Globus pallidus (tissue), 1 donor: ENCODE measurements around the gene GPR132.
"Not testable (repeated sequence)": the region's sequence is repeated elsewhere in the genome, so short reads cannot be mapped to it uniquely, and the experiment has no call there.

Experiments
- DNase-seq: peaks from one replicate; pipeline ENCODE4 v3.0.0-alpha.2; 2015; ENCODE audit warnings: low spot score

Gene GPR132

DNA sequence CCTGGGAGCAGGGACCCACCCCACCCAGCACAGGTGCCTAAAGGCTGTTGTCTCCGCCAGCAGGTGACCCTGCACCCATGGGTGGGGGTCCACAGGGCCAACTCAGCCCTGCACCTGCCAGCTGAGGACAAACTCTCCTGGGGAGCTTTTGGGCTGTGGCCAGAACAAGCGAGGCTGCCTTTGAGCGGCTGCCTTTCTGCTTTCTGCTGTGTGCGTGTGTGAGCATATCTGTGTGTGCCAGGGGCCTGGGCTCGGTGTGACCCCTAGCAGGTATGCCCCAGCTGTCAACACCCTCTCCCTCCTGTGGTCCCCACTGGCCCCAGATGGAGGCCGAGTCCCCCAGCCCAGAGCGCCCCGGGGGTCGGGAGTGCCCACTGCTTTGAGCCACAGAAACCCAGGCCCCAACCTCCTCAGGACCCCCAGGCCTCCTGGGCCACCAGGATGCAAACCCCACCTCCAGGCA lies 25.9 kb upstream of the GPR132 start:
- no peak for DNase-seq

- peak; percentile 34 for DNase-seq
Observed at GRCh38 chr14:105090493-105091053, 25.3 kb upstream of the GPR132 start.

DNA sequence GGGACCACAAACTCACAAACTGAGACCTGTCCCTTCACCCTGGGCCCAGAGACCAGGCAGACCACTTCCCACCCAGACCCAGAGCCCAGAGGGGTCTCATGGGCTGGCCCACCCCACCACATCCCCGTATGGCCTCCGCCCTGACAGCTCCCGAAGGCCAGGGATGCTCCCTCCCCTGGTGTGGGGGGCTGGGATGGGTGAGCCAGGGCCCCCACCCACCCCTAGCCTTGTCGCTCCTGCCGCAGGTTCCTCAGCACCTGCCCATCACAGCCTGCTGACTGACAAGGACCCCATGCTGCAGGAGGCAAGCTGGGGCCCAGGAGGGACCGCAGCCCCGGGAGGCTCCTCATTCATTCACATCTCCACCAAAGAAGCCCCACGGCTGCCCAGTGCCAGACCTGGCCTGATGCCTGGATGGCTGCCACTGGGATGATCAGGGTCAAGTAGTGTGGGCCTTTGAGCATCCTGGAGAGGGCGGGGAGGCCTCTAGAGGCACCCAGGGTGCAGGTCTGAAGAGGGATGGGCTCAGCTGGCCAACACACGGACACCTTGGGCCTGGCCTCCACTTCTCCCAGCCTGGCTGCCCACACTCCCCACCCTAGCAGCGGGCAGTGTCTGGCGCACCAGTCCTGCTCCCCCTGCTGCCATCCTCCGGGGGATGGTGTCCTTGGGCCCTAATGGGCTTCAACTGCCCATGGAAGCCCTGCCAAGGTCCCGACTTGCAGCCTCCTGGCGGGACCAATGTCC lies 24.7 kb upstream of the GPR132 start:
- no peak for DNase-seq

DNA sequence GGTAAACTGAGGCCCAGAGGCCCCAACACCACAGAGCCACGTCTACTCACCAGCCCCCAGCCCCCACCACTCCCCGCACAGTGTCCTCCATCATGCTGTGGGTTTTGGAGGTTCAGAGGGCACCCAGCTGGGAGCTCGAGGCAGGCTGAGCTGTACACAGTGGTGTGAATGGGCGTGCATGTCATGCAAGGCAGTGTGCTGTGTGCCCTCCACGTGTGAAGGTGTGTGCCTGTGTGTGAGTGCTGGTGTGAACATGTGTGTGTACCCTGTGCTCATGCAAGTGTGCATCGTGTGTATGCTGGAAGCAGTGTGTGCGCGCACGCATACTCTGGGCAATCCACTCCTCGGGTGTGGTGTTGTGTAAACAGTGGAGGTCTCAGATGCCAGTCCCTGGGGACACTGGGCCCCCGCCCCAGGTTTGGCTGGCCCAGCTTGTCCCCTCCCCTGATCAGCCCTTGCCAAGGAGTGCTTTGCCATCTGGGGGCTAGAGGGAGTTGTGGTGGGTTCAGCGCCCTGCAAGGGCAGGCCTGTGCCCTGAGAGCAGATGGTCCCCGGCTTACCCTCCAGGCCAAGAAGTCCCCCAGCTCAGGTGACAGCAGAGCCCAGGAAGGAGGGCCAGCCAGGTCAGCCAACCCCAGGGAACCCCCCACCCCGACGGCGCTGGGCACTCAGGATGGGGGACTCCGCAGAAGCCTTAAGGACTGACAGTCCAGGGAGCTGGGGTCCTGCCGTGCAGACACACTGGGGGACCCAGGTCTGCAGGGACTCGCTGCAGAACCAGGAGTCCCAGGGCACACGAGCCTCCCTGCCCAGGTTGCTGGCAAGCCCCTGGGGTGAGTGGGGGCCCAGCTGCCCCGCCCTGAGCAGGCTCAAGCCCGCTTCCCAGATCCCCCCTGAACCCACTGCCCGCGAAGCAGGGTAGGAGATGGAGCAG lies 23.8 kb upstream of the GPR132 start:
- no peak for DNase-seq

DNA sequence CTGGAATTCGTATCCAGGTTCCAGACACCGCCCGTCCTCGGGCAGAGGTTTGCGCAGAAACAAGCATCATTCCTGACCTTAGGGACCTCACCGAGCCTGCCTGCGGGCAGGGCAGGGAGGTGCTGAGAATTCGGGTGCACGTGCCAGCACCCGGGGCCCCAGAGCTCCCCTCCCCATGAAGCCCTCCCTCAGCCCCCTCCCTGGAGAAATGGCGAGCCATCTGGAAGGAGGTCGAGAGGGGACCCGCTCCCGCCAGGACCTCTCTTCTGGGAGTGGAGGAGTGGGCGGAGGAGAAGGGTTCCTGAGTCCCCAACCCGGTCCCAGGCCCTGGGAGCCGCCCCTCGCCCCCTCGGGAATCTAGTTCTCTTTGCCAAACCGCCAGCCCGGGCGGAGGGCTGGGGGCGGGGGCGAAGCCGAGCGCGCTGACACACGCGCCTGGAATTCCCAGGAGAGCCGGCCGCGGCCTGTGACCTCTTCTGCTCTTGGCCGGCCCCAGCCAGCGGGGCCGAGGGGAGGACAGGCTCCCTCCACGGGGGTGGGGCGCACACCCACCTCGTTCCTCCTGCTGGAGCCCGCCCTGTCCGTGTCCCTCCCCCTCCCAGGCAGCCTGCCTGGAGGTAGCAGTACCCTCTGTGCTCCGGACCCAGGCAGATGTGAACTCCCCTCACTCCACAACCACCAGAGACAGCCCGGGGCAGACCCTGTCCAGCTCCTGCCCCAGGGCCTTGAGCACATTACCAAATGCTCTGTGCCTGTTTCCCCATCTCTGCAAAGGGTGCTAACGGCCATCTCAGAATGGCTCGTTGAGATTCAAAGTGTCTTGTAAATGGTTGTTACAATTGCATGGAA lies 23.0 kb upstream of the GPR132 start:
- DNase-seq, result no peak

DNA sequence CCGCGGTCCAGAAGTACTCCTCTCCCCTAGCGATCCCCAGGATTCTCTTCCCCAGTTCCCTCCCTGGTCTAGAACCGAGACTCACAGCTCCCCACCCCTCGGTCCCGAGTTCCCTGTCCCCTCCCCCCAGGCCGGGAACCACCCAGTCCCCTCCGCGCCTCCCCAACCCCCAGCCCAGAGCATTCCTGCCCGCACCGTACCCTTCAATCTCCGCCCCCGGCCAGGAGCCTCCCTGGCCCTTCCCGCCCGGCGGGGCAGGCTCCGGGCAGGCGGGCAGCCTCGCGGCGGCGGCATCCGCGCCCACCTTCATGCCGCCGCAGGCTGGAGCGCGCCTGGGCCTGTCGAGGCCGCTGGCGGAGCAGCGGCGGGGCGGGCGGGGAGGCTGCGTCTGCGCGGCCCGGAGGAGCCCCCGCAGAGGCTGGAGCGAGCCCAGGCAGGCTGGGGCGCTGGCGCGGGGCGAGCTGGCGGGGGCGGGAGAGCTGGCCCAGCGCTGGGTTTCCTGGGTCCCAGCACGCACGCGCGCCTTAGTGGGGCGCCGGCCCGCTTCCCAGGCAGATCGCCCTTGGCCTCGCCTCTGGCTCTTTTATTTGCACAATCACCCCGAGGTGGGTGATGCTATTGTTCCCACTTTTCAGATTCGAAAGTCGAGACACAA lies 22.2 kb upstream of the GPR132 start:
- DNase-seq, result no peak

- DNase-seq, result no peak
Observed at GRCh38 chr14:105086833-105087307, 21.6 kb upstream of the GPR132 start.

DNA sequence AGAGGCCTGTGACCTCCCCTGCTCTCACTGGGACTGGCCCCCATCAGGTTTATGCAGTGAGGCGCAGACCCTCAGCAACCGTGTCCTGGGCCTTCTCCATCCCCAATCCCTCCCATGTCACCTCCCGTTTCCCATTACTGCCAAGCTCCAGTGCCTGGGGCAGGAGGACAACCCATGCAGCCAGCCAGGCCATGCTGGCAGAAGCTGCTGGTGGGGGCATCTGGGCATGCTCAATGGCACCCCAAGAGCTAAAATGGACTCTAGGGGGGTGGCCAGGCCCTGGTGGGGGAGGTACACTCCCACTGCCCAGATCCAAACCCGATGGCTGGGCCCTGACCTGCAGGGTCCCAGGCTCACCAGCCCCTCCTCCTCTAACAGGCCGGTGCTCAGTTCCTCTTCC lies 20.5 kb upstream of the GPR132 start:
- DNase-seq, result no peak

GRCh38 chr14:105084741-105085571 lies 19.7 kb upstream of the GPR132 start:
- DNase-seq, result no peak

DNA sequence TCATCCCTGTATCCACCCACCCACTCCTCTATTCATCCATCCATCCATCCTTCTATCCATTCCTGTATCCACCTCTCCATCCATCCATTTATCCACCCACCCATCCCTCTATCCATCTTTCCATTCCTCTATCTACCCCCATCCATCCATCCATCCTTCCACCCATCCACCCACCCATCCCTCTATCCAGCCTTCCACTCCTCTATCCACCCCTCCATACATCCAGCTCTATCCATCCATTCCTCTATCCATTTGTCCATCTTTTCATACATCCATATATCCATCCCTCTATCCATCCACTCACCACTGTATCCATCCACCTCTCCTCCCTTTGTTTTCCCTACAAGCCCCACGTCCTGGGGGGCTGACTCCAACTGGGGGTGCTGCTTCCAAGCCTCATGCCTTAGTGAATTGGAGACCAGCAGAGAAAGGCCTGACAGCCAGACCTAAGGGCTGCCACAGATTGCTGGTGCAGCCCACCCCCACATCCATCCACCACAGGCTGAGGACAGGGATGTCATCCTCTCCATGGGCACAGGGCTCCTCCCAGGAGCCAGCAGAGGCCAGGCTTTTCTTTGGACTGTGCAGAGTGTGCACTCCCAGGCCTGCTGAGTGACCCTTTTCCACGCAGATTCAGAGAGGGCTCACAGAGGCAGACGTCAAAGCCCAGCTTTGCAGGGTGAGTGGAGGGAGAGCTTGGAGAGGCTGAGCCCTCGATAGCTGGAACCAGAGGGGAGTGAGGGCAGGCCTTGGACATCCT lies 18.9 kb upstream of the GPR132 start:
- DNase-seq, result no peak

DNA sequence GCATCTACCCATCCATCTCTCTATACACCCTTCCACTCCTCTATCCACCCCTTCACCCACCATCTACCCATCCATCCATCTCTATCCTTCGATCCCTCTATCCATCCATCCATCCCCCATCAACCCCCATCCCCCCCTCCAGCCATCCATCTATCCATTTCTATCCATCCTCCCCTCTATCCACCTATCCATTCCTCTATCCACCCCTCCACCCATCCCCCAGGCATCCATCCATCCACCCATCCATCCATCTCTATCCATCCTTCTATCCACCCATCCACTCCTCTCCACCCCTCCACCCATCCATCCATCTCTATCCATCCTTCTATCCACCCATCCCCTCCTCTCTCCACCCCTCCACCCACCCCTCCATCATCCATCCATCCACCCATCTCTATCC lies 17.5 kb upstream of the GPR132 start:
- DNase-seq, result no peak

DNA sequence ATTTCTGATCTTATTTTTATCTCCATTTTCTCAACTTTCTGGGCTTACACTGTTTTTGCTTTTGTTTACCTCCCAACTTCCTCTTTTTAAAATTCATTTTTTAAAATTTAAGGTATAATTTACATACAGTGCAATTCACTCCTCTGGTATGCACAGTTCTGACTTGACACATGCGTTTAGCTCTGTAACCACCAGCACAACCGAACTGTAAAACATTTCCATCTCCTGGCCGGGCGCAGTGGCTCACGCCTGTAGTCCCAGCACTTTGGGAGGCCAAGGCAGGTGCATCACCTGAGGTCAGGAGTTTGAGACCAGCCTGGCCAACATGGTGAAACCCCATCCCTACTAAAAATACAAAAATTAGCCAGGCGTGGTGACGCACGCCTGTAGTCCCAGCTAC lies 16.2 kb upstream of the GPR132 start:
- DNase-seq, result not testable (repeated sequence)

- DNase-seq, result no peak
Observed at GRCh38 chr14:105080161-105080560, 14.9 kb upstream of the GPR132 start.

DNA sequence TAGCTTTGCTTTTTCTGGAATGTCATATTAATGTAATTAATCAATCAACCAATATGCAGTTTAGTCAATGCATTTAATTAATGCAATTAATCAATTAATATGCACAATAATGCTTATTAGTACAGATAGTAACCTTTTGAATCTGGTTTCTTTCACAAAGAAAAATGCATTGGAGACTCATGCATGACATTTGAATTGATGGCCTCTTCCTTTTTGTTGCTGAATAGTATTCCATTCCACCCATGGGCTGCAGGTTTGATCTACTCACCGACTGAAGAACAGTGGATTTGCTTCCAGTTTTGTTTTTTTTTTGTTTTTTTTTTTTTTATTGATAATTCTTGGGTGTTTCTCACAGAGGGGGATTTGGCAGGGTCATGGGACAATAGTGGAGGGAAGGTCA lies 13.1 kb upstream of the GPR132 start:
- no peak for DNase-seq

DNA sequence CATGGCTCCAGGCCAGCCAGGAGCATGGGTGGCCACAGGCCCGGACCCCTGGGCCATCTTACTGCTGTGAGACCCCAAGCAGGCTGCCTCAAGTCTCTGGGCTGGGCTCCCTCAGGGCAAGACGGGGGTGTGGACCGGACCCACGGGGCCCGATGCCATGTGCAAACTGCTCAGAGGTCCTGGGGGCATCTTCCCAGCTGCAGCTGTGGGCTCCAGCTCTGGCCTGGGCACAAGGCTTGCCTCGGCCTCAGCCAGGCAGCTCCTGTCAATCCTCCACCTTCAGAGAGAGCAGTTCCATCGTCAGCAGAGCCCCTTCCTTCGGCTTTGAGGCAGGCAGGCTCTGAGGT lies 12.4 kb upstream of the GPR132 start:
- no peak for DNase-seq

- DNase-seq, result no peak
Observed at GRCh38 chr14:105076805-105077648, 11.8 kb upstream of the GPR132 start.

DNA sequence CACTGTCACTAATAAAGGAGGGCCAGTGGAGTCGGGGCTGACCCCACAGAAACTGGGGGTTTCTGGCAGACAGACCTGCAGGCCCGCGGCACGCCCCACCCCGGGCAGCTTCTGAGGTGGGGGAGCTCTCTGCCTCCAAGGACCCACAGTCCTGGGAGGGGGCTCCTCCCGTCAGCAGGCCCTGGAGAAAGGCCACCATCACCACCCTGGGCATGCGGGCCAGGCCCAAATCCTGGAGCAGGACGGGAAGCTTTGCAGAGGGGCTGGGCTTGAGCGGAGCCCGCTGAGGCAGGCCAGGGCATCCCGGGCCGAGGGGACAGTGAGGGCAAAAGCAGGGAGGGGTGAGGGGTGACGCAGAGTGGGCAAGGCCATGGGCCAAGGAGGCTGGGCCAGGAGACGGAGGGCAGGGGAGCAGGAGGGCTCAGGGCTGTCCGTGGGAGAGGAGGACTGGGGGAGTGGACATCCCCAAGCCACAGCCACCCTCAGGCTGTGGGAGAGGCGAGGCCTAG lies 11.1 kb upstream of the GPR132 start:
- DNase-seq, result no peak
